Lower lobe of right lung (tissue), 2 donors: ENCODE results near the gene CDC16. TPM values are rescaled to one million over a fixed set of nuclear protein-coding genes. Genes with fewer than 3 reads are reported as not detected.

Experiments used
- ATAC-seq, 2 donors: fragments of 200-7000 bp; cut with Tn5 transposase; one replicate each; pipeline ENCODE4 v1.9.1; 2020 to 2022; ENCODE audit warnings: mild to moderate bottlenecking in 2 of 2, moderate library complexity in 2 of 2
- DNase-seq: peaks from one replicate; pipeline ENCODE4 v3.0.0-alpha.2; 2020
- H3K27ac ChIP-seq: fragments of 200-600 bp; one replicate; pipeline ENCODE4 v1.8.0; 2022
- H3K27me3 ChIP-seq: fragments of 200-600 bp; one replicate; pipeline ENCODE4 v1.8.0; 2022; ENCODE audit warnings: low read depth
- H3K36me3 ChIP-seq: fragments of 200-600 bp; one replicate; pipeline ENCODE4 v1.8.0; 2022; ENCODE audit warnings: mild to moderate bottlenecking
- H3K4me1 ChIP-seq: fragments of 200-600 bp; one replicate; pipeline ENCODE4 v1.8.0; 2022
- H3K4me3 ChIP-seq: fragments of 200-600 bp; one replicate; pipeline ENCODE4 v1.8.0; 2022; ENCODE audit warnings: mild to moderate bottlenecking
- H3K9me3 ChIP-seq: fragments of 200-600 bp; one replicate; pipeline ENCODE4 v1.8.0; 2022
- intact Hi-C: fragments of 100-400 bp; cut with DNase I; formaldehyde crosslinking; loops from one replicate; pipeline ENCODE4 v1.11.0; 2022
- total RNA-seq: library from RNA; stranded (reverse); fragmentation: NEBNext Ultra II Directional; extraction: Animal tissue kit (Norgen Biotek cat#: 25700); gene quantifications from one replicate; pipeline ENCODE4 v1.2.1, GENCODE V29; 2021
- TF ChIP-seq, protein P1 (sequence below): fragments of 200-600 bp; IDR thresholded peaks from one replicate; pipeline ENCODE4 v1.8.0; 2022; ENCODE audit warnings: antibody characterized with exemption, mild to moderate bottlenecking
- donor health status: DM: no; HTN: yes; CAD: no; lungs with severe emphysema.

The CDC16 gene
- total RNA-seq, 1 donor from 2014 or later, result 66.5 TPM

DNA sequence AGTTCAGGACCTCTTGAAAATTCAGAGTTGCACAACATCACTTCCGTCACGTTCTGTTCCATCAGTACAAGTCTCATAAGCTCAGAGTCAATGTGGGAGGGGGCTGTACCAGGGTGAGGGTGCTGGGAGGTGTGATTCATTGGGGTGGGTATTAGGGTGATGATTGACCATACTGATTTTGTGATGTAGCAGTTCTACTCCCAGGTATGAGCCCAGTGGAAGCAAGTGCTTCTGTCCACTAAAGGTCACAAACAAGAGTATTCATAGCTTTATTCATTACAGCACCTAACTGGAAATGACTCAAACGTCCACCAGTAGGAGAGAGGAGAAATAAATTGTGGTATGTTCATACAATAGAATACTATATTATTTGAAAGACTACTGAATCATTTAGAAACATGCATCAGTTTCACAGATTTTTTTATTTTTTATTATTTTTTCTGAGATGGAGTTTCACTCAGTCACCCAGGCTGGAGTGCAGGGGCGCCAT lies 34.6 kb downstream of the CDC16 start:
- Histone ChIP-seq H3K36me3 (peaks cover 91% of the 10 kb centered on the region), H3K27ac (no peak overlapping the region), H3K4me1 (no peaks in the 10 kb centered on the region), H3K4me3 (no peak overlapping the region), H3K9me3 (no peaks in the 10 kb centered on the region), H3K27me3 (no peaks in the 10 kb centered on the region)
- intact Hi-C loops, result no loop called here
- TF ChIP-seq, protein P1, sequence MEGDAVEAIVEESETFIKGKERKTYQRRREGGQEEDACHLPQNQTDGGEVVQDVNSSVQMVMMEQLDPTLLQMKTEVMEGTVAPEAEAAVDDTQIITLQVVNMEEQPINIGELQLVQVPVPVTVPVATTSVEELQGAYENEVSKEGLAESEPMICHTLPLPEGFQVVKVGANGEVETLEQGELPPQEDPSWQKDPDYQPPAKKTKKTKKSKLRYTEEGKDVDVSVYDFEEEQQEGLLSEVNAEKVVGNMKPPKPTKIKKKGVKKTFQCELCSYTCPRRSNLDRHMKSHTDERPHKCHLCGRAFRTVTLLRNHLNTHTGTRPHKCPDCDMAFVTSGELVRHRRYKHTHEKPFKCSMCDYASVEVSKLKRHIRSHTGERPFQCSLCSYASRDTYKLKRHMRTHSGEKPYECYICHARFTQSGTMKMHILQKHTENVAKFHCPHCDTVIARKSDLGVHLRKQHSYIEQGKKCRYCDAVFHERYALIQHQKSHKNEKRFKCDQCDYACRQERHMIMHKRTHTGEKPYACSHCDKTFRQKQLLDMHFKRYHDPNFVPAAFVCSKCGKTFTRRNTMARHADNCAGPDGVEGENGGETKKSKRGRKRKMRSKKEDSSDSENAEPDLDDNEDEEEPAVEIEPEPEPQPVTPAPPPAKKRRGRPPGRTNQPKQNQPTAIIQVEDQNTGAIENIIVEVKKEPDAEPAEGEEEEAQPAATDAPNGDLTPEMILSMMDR, result no peak
- DNase-seq (no peak), ATAC-seq (no peak)

DNA sequence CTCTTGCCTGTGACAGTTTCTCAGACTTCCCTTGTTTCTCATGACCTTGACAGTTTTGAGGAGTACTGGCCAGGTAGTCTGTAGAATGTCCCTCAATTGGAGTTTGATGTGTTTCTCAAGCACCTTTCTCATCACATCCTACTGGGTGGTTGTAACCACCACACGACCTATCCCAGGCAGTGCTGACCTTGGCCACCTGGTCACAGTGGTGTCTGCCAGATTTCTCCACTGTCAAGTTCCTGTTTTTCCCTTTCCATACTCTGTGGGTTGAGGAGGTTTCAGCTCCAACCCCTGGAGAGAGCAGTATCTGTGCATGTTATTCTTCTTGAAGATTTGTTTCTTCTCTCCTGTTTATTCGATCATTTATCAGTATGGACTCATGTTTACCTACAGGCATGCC lies 38.3 kb downstream of the CDC16 start:
- Histone ChIP-seq H3K4me3 (no peak overlapping the region), H3K4me1 (no peaks in the 10 kb centered on the region), H3K27me3 (no peaks in the 10 kb centered on the region), H3K9me3 (no peaks in the 10 kb centered on the region), H3K27ac (no peak overlapping the region), H3K36me3 (peaks cover 78% of the 10 kb centered on the region)
- no peak for DNase-seq
- no peak for ATAC-seq
- TF ChIP-seq, protein P1, result no peak
- intact Hi-C loops, result no loop called here

DNA sequence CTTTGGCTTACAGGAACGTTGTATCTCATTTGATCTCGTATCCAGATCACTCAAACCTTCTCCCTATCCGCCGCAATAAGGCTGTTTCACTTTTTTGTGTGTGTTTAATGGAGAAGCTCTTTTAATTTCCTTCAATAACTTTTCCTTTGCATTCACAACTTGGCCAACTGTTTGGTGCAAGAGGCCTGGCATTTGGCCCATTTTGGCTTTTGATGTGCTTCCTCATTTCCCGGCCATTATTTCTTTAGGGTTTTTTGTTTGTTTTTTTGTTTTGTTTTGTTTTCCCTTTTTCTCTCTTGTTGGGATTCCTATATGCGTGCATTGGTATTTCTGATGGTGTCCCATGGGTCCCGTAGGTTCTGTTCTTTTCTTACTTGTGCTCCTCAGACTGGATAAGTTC lies 40.6 kb downstream of the CDC16 start:
- ATAC-seq (no peak), DNase-seq (no peak)
- Histone ChIP-seq H3K27me3 (no peaks in the 10 kb centered on the region), H3K9me3 (no peaks in the 10 kb centered on the region), H3K36me3 (peaks cover 57% of the 10 kb centered on the region), H3K4me1 (peaks cover 3% of the 10 kb centered on the region), H3K27ac (no peak overlapping the region), H3K4me3 (no peak overlapping the region)
- TF ChIP-seq, protein P1, result no peak
- intact Hi-C loops, result no loop called here

DNA sequence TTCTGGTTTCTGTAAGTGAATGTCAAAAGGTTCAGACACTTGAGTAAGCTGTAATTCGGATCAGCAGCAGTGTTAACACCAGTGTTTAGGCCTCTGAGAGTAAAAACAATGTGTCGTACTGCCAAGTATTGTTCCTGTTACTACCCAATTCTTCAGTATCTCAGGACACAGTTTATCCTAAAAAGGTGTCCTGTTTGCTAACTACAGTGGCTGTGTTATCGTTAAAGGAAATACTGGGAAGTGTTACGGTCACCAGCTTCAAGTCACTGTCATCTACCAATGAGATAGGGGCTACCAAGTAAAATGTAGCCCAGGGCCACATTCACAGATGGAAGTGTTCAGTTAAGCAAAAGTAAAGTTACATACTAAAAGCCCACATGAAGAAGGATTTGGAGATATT lies 44.4 kb downstream of the CDC16 start:
- H3K27me3 ChIP-seq, result no peaks in the 10 kb centered on the region
- H3K4me3 ChIP-seq, result no peak overlapping the region
- peaks cover 26% of the 10 kb centered on the region for H3K4me1 ChIP-seq
- ATAC-seq (no peak), DNase-seq (no peak)
- intact Hi-C loops, result no loop called here
- H3K9me3 ChIP-seq, result no peaks in the 10 kb centered on the region
- H3K27ac ChIP-seq, result no peak overlapping the region
- TF ChIP-seq, protein P1, result no peak
- peaks cover 36% of the 10 kb centered on the region for H3K36me3 ChIP-seq

DNA sequence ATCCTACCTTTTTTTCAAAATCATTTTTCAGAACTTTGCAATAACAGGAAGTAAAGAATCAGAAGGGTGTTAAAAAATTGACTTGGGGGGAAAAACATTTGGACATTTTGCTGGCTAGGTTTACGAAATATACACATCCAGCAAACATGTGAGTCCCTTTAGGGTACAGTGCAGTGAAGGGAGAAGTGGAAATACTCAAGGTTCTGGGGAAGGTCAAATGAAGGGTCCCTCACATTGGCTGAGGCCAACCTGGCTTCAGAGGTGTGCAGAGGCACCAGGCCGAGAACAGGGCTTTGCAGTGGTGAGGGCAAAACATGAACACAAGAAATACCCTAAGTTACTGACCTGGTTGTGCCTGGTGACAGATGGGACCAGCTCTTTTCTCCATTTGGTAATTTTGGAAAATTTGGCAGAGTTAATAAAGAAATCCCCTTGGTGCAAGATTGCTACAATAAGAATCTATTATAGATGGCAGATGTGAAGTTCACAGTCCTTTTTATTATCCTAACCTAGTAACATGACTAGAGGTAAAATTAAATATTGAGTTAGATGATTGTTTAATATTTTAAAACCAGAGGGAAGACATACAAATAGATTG lies 45.2 kb downstream of the CDC16 start:
- DNase-seq, result no peak
- ATAC-seq, result no peak

More for the DNA sequence above, 45.2 kb downstream of the CDC16 start:
- Histone ChIP-seq H3K27me3 (no peaks in the 10 kb centered on the region), H3K36me3 (peaks cover 34% of the 10 kb centered on the region), H3K27ac (peak overlapping the region; percentile 97), H3K9me3 (no peaks in the 10 kb centered on the region), H3K4me3 (no peak overlapping the region), H3K4me1 (peaks cover 26% of the 10 kb centered on the region)
- intact Hi-C loops, result no loop called here
- TF ChIP-seq, protein P1, result no peak
